Measurements from ENCODE around the gene SH2D4B.

GRCh38 chr10:80602881-80603280, 65.2 kb downstream of the SH2D4B start:
- TF ChIP-seq, protein P1, sequence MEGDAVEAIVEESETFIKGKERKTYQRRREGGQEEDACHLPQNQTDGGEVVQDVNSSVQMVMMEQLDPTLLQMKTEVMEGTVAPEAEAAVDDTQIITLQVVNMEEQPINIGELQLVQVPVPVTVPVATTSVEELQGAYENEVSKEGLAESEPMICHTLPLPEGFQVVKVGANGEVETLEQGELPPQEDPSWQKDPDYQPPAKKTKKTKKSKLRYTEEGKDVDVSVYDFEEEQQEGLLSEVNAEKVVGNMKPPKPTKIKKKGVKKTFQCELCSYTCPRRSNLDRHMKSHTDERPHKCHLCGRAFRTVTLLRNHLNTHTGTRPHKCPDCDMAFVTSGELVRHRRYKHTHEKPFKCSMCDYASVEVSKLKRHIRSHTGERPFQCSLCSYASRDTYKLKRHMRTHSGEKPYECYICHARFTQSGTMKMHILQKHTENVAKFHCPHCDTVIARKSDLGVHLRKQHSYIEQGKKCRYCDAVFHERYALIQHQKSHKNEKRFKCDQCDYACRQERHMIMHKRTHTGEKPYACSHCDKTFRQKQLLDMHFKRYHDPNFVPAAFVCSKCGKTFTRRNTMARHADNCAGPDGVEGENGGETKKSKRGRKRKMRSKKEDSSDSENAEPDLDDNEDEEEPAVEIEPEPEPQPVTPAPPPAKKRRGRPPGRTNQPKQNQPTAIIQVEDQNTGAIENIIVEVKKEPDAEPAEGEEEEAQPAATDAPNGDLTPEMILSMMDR (IDR thresholded peaks at IDR 0.05 in 2 of 3, conservative IDR thresholded peaks at IDR 0.05 in 1 of 3; ENCODE audit: control insufficient read depth in 2 of 3, extremely low read depth in 1 of 3, insufficient read depth in 1 of 3, low read depth in 3 of 3, low read length in 3 of 3): no peak
- no peak for TF ChIP-seq POLR2AphosphoS2 (IDR thresholded peaks at IDR 0.05; ENCODE audit: low read depth, low read length)
- TF ChIP-seq, protein P2, sequence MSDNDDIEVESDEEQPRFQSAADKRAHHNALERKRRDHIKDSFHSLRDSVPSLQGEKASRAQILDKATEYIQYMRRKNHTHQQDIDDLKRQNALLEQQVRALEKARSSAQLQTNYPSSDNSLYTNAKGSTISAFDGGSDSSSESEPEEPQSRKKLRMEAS (IDR thresholded peaks at IDR 0.05; ENCODE audit: low read depth, low read length): no peak
